Fibroblast of lung (primary cell): ENCODE results near the gene PDGFC.

Experiments used
- CTCF ChIP-seq, 2 donors: IDR thresholded peaks in 1 of 2; conservative IDR thresholded peaks in 1 of 2; 1 replicate in 1 of 2; 2 replicates in 1 of 2; pipeline ENCODE4 v1.5.1; 2011 to 2012; ENCODE audit warnings: low read length in 2 of 2, control low read depth in 1 of 2, inconsistent platforms in 1 of 2, low read depth in 1 of 2, mild to moderate bottlenecking in 1 of 2
- EZH2 ChIP-seq: IDR thresholded peaks from 2 replicates; pipeline ENCODE4 v1.5.1; 2012; ENCODE audit warnings: low read length, control low read depth, mild to moderate bottlenecking; ENCODE audit errors: missing control alignments

DNA sequence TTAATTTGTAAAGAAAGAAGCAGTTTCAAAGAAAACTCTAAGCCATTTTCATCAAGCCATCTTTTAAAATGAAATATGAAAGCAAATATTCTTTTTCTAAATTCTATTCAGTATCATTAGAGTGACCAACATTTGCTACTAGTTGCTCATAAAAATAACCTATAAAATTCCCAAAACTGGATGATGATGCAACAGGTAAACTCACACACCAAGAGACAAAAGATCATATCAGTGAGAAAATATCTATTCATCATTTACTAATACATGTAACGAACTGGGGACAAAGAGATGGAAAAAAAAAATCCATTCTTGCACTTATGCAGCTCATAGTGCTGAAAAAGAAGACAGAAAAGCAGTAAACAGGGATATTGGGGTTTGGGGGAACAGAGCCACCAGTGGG lies 48.1 kb downstream of the PDGFC start:
- no peak for TF ChIP-seq CTCF (conservative IDR thresholded peaks at IDR 0.05 in 1 of 2, IDR thresholded peaks at IDR 0.05 in 1 of 2; ENCODE audit: low read depth in 1 of 2, low read length in 2 of 2)
- TF ChIP-seq EZH2: no peak
